Neutrophil (primary cell): Measurements from ENCODE around the gene PREX1.

ENCODE experiments used
- H3K27ac ChIP-seq: fragments of 200-600 bp; sonication (generic); 2 replicates; pipeline ENCODE4 v1.5.1; 2016; ENCODE audit warnings: mild to moderate bottlenecking, moderate library complexity
- H3K27me3 ChIP-seq: fragments of 200-600 bp; sonication (generic); 2 replicates; pipeline ENCODE4 v1.6.0; 2016; ENCODE audit warnings: mild to moderate bottlenecking
- H3K36me3 ChIP-seq: fragments of 200-600 bp; sonication (generic); 2 replicates; pipeline ENCODE4 v1.5.1; 2017
- H3K4me1 ChIP-seq, 2 experiments: fragments of 200-600 bp in 1 of 2; sonication (generic) in 1 of 2; 1 replicate in 1 of 2; 2 replicates in 1 of 2; pipeline versions ENCODE4 v1.5.1 to v1.6.1; 2013 to 2016; ENCODE audit warnings: low read depth in 1 of 2, low read length in 1 of 2, mild to moderate bottlenecking in 1 of 2, moderate library complexity in 1 of 2; ENCODE audit not compliant: control insufficient read depth in 1 of 2, insufficient read depth in 1 of 2
- H3K4me3 ChIP-seq, 2 experiments: fragments of 200-600 bp in 1 of 2; sonication (generic) in 1 of 2; 1 replicate in 1 of 2; 2 replicates in 1 of 2; pipeline ENCODE4 v1.5.1; 2013 to 2016; ENCODE audit warnings: low read depth in 1 of 2, low read length in 1 of 2, mild to moderate bottlenecking in 1 of 2, moderate library complexity in 1 of 2
- H3K9me3 ChIP-seq: fragments of 200-600 bp; sonication (generic); 2 replicates; pipeline ENCODE4 v1.5.1; 2016
- TF ChIP-seq, protein P1 (sequence below): fragments of 200-600 bp; sonication (generic); IDR thresholded peaks from 2 replicates; pipeline ENCODE4 v1.5.1; 2016; ENCODE audit warnings: antibody characterized with exemption

Gene PREX1

DNA sequence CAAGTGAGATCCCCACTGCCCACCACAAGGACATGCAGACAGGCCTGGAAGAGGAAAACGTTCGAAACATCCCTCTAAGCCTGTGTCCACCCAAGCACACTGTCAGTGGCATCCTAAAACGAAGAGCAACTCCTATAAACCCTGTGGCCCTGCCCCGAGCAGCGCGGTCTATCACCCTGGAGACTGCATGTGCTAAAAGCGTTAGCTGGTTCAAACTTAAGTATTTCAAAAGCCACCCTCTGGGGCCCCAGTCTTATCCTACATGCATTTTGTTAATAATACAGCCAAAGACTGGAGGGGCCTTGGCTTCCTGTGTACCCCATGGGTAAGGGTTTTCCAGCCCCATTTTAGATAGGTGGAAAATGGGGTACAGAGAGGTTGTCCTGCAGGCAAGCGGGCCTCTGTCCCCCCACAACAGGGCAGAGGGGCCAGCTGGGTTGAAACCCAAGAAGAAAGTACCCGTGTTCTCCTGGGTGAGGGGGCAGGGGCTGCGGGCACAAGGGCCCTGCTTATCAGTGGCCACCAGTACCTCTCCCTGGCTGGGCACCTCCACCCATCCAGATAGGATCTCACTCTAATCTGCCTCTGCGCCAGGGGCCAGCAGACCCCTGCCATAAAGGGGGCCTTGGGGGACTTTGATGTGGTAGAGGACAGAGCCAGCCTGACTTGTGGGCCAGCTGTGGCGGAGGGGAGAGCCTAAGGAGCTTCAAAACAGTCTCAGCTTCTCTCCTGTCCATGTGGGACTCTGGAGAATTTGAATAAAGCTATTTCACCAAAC, 28.3 kb downstream of the PREX1 start:
- Histone ChIP-seq H3K4me1 (peaks cover 85 to 93% of the 10 kb centered on the region in 2 experiments), H3K9me3 (no peaks in the 10 kb centered on the region), H3K27ac (peak overlapping the region; percentile 93), H3K36me3 (peaks cover 7% of the 10 kb centered on the region), H3K27me3 (no peaks in the 10 kb centered on the region), H3K4me3 (no peak overlapping the region)
- TF ChIP-seq, protein P1, sequence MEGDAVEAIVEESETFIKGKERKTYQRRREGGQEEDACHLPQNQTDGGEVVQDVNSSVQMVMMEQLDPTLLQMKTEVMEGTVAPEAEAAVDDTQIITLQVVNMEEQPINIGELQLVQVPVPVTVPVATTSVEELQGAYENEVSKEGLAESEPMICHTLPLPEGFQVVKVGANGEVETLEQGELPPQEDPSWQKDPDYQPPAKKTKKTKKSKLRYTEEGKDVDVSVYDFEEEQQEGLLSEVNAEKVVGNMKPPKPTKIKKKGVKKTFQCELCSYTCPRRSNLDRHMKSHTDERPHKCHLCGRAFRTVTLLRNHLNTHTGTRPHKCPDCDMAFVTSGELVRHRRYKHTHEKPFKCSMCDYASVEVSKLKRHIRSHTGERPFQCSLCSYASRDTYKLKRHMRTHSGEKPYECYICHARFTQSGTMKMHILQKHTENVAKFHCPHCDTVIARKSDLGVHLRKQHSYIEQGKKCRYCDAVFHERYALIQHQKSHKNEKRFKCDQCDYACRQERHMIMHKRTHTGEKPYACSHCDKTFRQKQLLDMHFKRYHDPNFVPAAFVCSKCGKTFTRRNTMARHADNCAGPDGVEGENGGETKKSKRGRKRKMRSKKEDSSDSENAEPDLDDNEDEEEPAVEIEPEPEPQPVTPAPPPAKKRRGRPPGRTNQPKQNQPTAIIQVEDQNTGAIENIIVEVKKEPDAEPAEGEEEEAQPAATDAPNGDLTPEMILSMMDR, result no peak

DNA sequence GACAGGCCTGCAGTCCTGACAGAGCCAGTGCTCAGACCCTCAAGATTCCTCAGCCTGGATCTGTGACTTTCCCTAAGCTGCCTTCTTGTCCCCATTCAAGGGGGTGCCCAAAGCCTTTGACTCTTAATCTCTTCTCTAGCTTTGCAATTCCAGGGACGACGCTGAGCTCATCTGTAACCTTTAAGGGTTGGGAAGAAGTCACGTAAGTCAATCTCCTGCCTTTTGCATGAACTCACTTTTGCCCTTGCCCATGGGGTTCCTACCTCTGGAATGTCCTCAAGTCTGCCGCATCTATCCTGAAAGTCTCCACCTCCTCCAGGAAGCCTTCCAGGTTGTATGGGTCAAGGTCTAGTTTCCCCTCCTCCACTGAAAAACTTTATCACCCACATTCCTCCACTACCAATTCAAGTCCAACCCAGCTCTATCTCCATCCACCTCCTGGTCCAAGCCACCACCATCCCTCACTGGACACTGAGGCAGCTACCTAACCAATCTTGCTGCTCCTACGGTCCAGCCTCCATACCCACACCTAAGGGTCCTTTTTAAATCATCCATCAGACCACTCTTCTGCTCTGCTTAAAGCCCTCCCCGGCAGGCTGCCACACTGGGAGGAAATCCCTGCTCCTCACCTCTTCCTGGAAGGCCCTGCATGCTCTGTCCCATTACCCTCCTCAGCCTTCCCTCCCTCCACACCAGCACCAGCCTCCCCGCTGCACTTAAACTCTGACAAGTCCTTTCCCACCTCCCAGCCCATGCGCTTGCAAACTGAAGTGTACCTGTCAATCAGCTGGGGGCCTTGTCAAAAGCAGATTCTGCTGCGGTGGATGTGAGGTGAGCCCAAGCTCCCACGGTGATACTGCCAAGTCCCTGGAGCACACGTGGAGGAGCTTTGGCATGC, 29.7 kb downstream of the PREX1 start:
- Histone ChIP-seq H3K9me3 (no peaks in the 10 kb centered on the region), H3K27me3 (no peaks in the 10 kb centered on the region), H3K4me1 (peaks cover 89 to 93% of the 10 kb centered on the region in 2 experiments), H3K27ac (peak overlapping the region; percentile 93), H3K4me3 (peak overlapping the region; percentile 37 to 53), H3K36me3 (no peaks in the 10 kb centered on the region)
- TF ChIP-seq, protein P1, result no peak

DNA sequence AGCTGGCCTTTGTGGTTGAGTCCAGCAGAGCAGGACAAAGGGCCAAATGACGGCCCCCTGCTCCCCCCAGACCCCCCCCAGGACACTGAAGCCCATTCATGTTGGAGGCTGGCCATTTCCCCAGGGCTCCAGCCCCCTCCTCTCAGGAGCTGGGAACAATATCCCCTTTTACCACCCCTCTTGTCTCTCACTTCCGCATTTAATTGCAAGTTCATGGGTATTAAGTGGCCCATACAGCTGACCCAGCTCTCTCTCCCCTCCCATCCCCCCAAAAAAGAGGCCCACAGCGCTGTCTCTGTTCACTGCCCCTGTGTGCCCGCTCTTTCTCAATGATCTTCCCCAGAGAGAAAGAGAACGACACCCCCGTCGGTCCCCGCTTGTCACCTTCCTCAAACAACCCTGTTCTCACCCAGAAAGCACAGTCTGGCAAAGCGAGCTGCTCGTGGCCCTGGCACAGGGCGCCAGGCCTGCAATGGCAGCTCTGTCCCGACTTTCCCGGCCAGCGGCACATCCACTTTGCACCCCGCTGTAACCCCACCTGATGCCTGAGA, 30.4 kb downstream of the PREX1 start:
- no peaks in the 10 kb centered on the region for H3K36me3 ChIP-seq
- peak overlapping the region; percentile 93 for H3K27ac ChIP-seq
- TF ChIP-seq, protein P1, result peak; percentile 19
- peak overlapping the region; percentile 37 to 53 for H3K4me3 ChIP-seq
- H3K4me1 ChIP-seq, result peaks cover 91 to 94% of the 10 kb centered on the region in 2 experiments
- no peaks in the 10 kb centered on the region for H3K27me3 ChIP-seq
- H3K9me3 ChIP-seq, result no peaks in the 10 kb centered on the region

DNA sequence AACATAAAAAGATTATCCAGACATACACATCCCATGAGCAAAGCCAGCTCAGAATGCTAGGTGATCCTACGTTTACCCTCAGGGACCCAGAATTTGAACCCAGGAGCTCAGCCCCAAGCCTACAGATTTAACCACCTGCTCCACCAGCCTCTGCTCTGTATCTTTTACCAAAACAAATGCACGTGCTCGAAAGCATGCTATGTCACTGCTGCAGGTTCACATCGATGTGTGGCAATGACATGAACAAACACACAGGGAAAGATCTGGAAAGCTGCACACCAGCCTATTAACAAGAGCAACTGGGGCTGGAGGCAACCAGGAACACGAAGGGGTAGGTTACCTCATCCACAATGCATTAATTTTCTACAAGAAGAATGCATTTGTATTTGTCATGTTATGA, 32.1 kb downstream of the PREX1 start:
- Histone ChIP-seq H3K9me3 (no peaks in the 10 kb centered on the region), H3K27ac (peak overlapping the region; percentile 75), H3K4me3 (no peak overlapping the region), H3K27me3 (no peaks in the 10 kb centered on the region), H3K36me3 (peaks cover 5% of the 10 kb centered on the region), H3K4me1 (peaks cover 91 to 97% of the 10 kb centered on the region in 2 experiments)
- TF ChIP-seq, protein P1, result no peak

DNA sequence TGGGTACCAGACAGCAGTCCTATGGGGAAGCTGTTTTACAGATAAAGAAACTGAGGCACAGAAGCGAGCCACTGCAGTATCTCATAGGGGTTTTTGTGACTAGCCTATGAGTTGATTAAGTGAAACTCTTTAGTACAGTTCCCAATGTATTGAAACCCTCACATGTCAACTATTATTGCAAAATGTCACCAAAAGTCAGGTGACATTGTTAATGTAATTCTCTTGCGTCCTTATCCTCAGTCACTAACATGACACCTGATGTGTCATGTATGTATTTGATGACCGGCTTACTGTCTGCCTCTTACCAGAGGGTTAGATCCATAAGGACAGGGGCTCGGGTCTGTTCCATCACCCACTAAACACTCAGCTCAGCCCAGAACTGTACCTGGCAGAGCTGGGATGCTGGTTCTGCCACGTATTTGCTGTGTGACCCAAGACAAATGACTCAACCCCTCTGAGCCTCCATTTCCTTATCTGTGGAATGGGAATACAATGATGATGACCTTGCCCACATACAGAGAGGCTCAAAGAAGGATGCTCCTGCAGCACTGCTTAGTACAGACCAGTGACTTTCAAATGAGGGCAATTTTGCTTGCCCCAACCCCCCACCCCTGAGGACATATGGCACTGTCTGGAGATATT, 32.9 kb downstream of the PREX1 start:
- Histone ChIP-seq H3K9me3 (no peaks in the 10 kb centered on the region), H3K27ac (peak overlapping the region; percentile 75), H3K27me3 (no peaks in the 10 kb centered on the region), H3K36me3 (peaks cover 7% of the 10 kb centered on the region), H3K4me3 (peak overlapping the region; percentile 26 to 41), H3K4me1 (peaks cover 91 to 98% of the 10 kb centered on the region in 2 experiments)
- TF ChIP-seq, protein P1, result no peak
